ENCODE measurements around the gene ABHD8.

DNA sequence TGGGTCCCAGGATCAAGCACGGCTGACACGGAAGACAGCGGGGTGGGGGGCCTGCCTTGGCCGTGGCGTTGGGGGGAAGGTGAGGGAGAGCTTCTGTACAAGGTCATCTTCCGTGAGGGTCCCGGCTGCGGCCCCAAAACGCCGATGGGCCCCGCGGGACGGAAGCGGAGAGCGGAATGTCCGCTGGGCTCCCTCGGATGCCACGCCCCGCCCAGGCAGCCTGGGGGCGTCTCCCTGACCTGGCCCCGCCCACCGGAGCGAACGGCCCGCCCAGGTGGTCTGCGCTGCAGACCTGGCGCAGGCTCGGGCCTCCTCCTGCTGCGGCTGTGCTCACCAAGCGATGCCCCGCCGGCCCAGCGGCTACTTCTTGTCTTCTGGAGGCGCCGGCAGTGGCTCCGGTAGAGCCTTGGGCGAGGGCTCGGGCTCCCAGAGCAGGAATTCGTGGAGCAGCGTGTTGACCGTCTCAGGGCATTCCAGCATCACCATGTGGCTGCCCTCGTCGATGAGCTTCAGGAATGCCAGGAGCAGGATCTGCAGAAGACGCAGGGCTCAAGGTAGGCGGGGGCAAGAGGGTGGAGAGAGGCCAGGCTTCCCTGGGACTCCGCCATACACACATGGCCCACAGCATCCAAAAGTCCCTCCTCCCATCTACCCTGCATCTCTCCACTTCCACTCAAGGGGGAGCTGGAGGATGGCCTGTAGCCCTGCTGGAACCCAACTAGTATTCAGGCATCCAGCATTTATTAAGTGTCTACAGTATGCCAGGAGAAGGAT is 10.7 kb downstream of the ABHD8 start:
- TF ChIP-seq EZH2 (IDR thresholded peaks at IDR 0.05; ENCODE audit: low read length, missing control alignments): no peak
- TF ChIP-seq, protein P1, sequence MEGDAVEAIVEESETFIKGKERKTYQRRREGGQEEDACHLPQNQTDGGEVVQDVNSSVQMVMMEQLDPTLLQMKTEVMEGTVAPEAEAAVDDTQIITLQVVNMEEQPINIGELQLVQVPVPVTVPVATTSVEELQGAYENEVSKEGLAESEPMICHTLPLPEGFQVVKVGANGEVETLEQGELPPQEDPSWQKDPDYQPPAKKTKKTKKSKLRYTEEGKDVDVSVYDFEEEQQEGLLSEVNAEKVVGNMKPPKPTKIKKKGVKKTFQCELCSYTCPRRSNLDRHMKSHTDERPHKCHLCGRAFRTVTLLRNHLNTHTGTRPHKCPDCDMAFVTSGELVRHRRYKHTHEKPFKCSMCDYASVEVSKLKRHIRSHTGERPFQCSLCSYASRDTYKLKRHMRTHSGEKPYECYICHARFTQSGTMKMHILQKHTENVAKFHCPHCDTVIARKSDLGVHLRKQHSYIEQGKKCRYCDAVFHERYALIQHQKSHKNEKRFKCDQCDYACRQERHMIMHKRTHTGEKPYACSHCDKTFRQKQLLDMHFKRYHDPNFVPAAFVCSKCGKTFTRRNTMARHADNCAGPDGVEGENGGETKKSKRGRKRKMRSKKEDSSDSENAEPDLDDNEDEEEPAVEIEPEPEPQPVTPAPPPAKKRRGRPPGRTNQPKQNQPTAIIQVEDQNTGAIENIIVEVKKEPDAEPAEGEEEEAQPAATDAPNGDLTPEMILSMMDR (conservative IDR thresholded peaks at IDR 0.05 in 1 of 2, IDR thresholded peaks at IDR 0.05 in 1 of 2; ENCODE audit: low read depth in 1 of 2, low read length in 2 of 2): peak; percentile 83 to 89
